GM12878 (cell line): ENCODE data around the gene POU4F1. TPM values are rescaled to one million over a fixed set of nuclear protein-coding genes. Genes with fewer than 3 reads are reported as not detected.

Source experiments
- ATAC-seq: fragments of 200-7000 bp; cut with Tn5 transposase; 3 replicates; pipeline ENCODE4 v1.9.1; 2020; ENCODE audit warnings: mild to moderate bottlenecking, moderate library complexity
- BruUV-seq: library from RNA; stranded (reverse); fragments of 400-500 nt; replicated peaks from 2 replicates; lab custom pipeline; 2021; lab: Mats Ljungman, UMichigan
- CTCF ChIA-PET: fragments of 300-600 bp; sonication (Branson Sonifier 250); formaldehyde crosslinking; extraction: SDS; loops from one replicate; lab custom pipeline; 2021; ENCODE audit warnings: inconsistent platforms; lab: Yijun Ruan, JAX
- POLR2A ChIA-PET: fragments of 350-600 bp; formaldehyde crosslinking; extraction: SDS; loops from one replicate; lab custom pipeline; 2021; ENCODE audit warnings: inconsistent platforms; lab: Charles Lee
- RAD21 ChIA-PET: fragments of 300-600 bp; sonication (Branson Sonifier 250); formaldehyde crosslinking; loops from one replicate; lab custom pipeline; 2023; ENCODE audit warnings: antibody characterized with exemption; ENCODE audit not compliant: unreplicated experiment; lab: Charles Lee
- SMC1A ChIA-PET: fragments of 300-600 bp; sonication (Branson Sonifier 250); formaldehyde crosslinking; loops from one replicate; lab custom pipeline; 2023; ENCODE audit not compliant: unreplicated experiment, uncharacterized antibody; lab: Charles Lee
- DNase-seq: peaks from one replicate; pipeline ENCODE4 v3.0.0-alpha.2; 2011; ENCODE audit warnings: low read depth, low spot score
- FAIRE-seq: peaks from 3 replicates; lab custom pipeline; 2011; peaks lifted over from hg19 to GRCh38; lab: Jason Lieb, UNC
- H2AFZ ChIP-seq: 2 replicates; pipeline ENCODE4 v1.6.0; 2011; ENCODE audit warnings: low read depth, low read length, control low read depth; ENCODE audit not compliant: control insufficient read depth
- H3K27ac ChIP-seq: 2 replicates; pipeline ENCODE4 v1.5.1; 2011; ENCODE audit warnings: control low read depth; ENCODE audit not compliant: control insufficient read depth, insufficient read depth
- H3K27me3 ChIP-seq, 2 experiments: replicated peaks in 1 of 2; 2 replicates each; pipeline versions ENCODE4 v1.6.0 to v1.6.1; 2011; ENCODE audit warnings: low read length in 1 of 2; ENCODE audit not compliant: control insufficient read depth in 2 of 2, insufficient read depth in 2 of 2
- H3K36me3 ChIP-seq, 2 experiments: 2 replicates each; pipeline ENCODE4 v1.5.1; 2011; ENCODE audit warnings: low read length in 1 of 2; ENCODE audit not compliant: control insufficient read depth in 2 of 2, insufficient read depth in 2 of 2
- H3K4me1 ChIP-seq: 2 replicates; pipeline ENCODE4 v1.6.1; 2011; ENCODE audit warnings: mild to moderate bottlenecking, low read length, moderate library complexity, mixed read lengths; ENCODE audit not compliant: control insufficient read depth, insufficient read depth
- H3K4me2 ChIP-seq: 2 replicates; pipeline ENCODE4 v1.6.0; 2011; ENCODE audit warnings: control low read depth; ENCODE audit not compliant: control insufficient read depth, insufficient read depth
- H3K4me3 ChIP-seq: fragments of 200-600 bp; sonication (generic); 2 replicates; pipeline ENCODE4 v1.5.1; 2016
- H3K79me2 ChIP-seq: 2 replicates; pipeline ENCODE4 v1.6.0; 2011; ENCODE audit warnings: low read length; ENCODE audit not compliant: control insufficient read depth, insufficient read depth
- H3K9ac ChIP-seq: 2 replicates; pipeline ENCODE4 v1.8.0; 2011; ENCODE audit warnings: low read length, control low read depth, mixed read lengths; ENCODE audit not compliant: control insufficient read depth, insufficient read depth
- H3K9me3 ChIP-seq: replicated peaks from 3 replicates; pipeline ENCODE4 v1.5.1; 2011; ENCODE audit warnings: mild to moderate bottlenecking, low read length; ENCODE audit not compliant: control insufficient read depth, insufficient read depth
- H4K20me1 ChIP-seq: 2 replicates; pipeline ENCODE4 v1.6.0; 2011; ENCODE audit not compliant: control insufficient read depth, insufficient read depth
- BACH1 ChIP-seq: fragments of 450-650 bp; IDR thresholded peaks from 2 replicates; pipeline ENCODE4 v1.6.1; 2017; ENCODE audit warnings: mild to moderate bottlenecking, borderline replicate concordance
- EP300 ChIP-seq, 2 experiments: fragments of 150-350 bp in 1 of 2; IDR thresholded peaks; 2 replicates each; pipeline ENCODE4 v1.6.1; 2011 to 2012; ENCODE audit warnings: low read depth in 2 of 2, low read length in 2 of 2, borderline replicate concordance in 1 of 2, improper control_type of control experiment in 1 of 2, inconsistent platforms in 1 of 2; ENCODE audit not compliant: control insufficient read depth in 1 of 2
- ETV6 ChIP-seq, 2 experiments: fragments of 450-650 bp in 1 of 2; IDR thresholded peaks in 1 of 2; conservative IDR thresholded peaks in 1 of 2; 2 replicates each; pipeline ENCODE4 v1.6.1; 2014; ENCODE audit warnings: antibody characterized with exemption in 1 of 2, borderline replicate concordance in 1 of 2, low read depth in 1 of 2, mild to moderate bottlenecking in 1 of 2, moderate library complexity in 1 of 2
- EZH2 ChIP-seq: IDR thresholded peaks from 2 replicates; pipeline ENCODE4 v1.6.1; 2012; ENCODE audit warnings: low read depth, mild to moderate bottlenecking, control low read depth, inconsistent platforms, low read length, borderline replicate concordance; ENCODE audit not compliant: control insufficient read depth
- HDAC2 ChIP-seq: fragments of 200-600 bp; sonication (generic); IDR thresholded peaks from 2 replicates; pipeline ENCODE4 v1.6.1; 2017
- MLLT1 ChIP-seq: fragments of 450-650 bp; IDR thresholded peaks from 2 replicates; pipeline ENCODE4 v1.6.1; 2016; ENCODE audit warnings: mild to moderate bottlenecking
- NFIC ChIP-seq: IDR thresholded peaks from 2 replicates; pipeline ENCODE4 v1.6.1; 2012; ENCODE audit warnings: low read depth, mild to moderate bottlenecking, inconsistent platforms, low read length, moderate library complexity
- NRF1 ChIP-seq: conservative IDR thresholded peaks from 2 replicates; pipeline ENCODE4 v1.6.1; 2011; ENCODE audit warnings: mild to moderate bottlenecking, low read depth, low read length, improper control_type of control experiment
- PAX5 ChIP-seq: IDR thresholded peaks from 2 replicates; pipeline ENCODE4 v1.6.1; 2011; ENCODE audit warnings: low read depth, low read length, borderline replicate concordance
- POU2F2 ChIP-seq: IDR thresholded peaks from 3 replicates; pipeline ENCODE4 v1.6.1; 2011; ENCODE audit warnings: low read depth, mild to moderate bottlenecking, low read length, borderline replicate concordance
- PRDM15 ChIP-seq: fragments of 450-650 bp; formaldehyde crosslinking; IDR thresholded peaks from 2 replicates; pipeline ENCODE4 v1.4.0; 2020; ENCODE audit warnings: mild to moderate bottlenecking, moderate library complexity
- SIN3A ChIP-seq: IDR thresholded peaks from 2 replicates; pipeline ENCODE4 v1.6.1; 2012; ENCODE audit warnings: low read depth, low read length, improper control_type of control experiment
- SIX5 ChIP-seq: IDR thresholded peaks from 2 replicates; pipeline ENCODE4 v1.6.1; 2011; ENCODE audit warnings: mild to moderate bottlenecking, low read depth, low read length, moderate library complexity; ENCODE audit not compliant: severe bottlenecking
- SMAD5 ChIP-seq: IDR thresholded peaks from 2 replicates; pipeline ENCODE4 v1.6.1; 2016; ENCODE audit warnings: antibody characterized with exemption, low read depth
- SMARCA5 ChIP-seq: fragments of 450-650 bp; IDR thresholded peaks from 2 replicates; pipeline ENCODE4 v1.6.1; 2017; ENCODE audit warnings: mild to moderate bottlenecking
- SREBF2 ChIP-seq: IDR thresholded peaks from 2 replicates; pipeline ENCODE4 v1.6.1; 2012; ENCODE audit warnings: mild to moderate bottlenecking, low read length
- STAT3 ChIP-seq: IDR thresholded peaks from 2 replicates; pipeline ENCODE4 v1.6.1; 2011; ENCODE audit warnings: low read depth, low read length, improper control_type of control experiment
- TCF3 ChIP-seq: IDR thresholded peaks from 2 replicates; pipeline ENCODE4 v1.6.1; 2012; ENCODE audit warnings: low read depth, mild to moderate bottlenecking, low read length, borderline replicate concordance; ENCODE audit not compliant: insufficient read depth
- ZNF274 ChIP-seq: IDR thresholded peaks from one replicate; pipeline ENCODE4 v1.8.0; 2011; ENCODE audit not compliant: insufficient read length, insufficient read depth
- WGBS: methylation state at CpG from one replicate; pipeline ENCODE4 v1.1.6; 2016; ENCODE audit warnings: low lambda C conversion rate; ENCODE audit not compliant: insufficient replicate concordance, insufficient coverage; ENCODE audit errors: missing lambda C conversion rate; 5-methylcytosine and 5-hydroxymethylcytosine counted together
- in situ Hi-C: fragments of 300-500 bp; cut with MboI; formaldehyde crosslinking; loops from 9 replicates; pipeline ENCODE4 v1.14.3; 2018; ENCODE audit warnings: mixed read lengths
- intact Hi-C: fragments of 100-400 bp; cut with micrococcal nuclease; formaldehyde crosslinking; loops from one replicate; pipeline ENCODE4 v1.14.2; 2022; ENCODE audit not compliant: unreplicated experiment
- polyA plus RNA-seq, 11 experiments: library from polyadenylated mRNA; depleted of rRNA in 4 of 11; unstranded in 6 of 11; stranded (reverse) in 5 of 11; fragments of >200 nt; fragmentation: Nextera tagmentation in 4 of 11; fragmentation: Illumina TruSeq in 1 of 11; extraction: Ambion mirVana in 4 of 11; extraction: Trizol in 1 of 11; gene quantifications; 1 replicate in 1 of 11; 2 replicates in 10 of 11; pipeline versions ENCODE4 v1.2.1 to v1.2.3, GENCODE V29; 2011 to 2016; ENCODE audit warnings: inconsistent platforms in 2 of 11, missing spikeins in 2 of 11, low read depth in 1 of 11
- total RNA-seq, 4 experiments: library from RNA; depleted of rRNA in 3 of 4; stranded (reverse); fragments of >200 nt in 3 of 4; fragmentation: Illumina TruSeq in 1 of 4; extraction: Trizol in 1 of 4; gene quantifications; 2 replicates each; pipeline versions ENCODE4 v1.2.1 to v1.2.3, GENCODE V29; 2013 to 2021

The POU4F1 gene
- total and polyA plus RNA-seq, 10 of the 15 experiments (the other 5 are each of a cell fraction or from before 2014, with no cell fraction given), result 0.01 to 0.14 (median 0.02) TPM; not detected in 5

GRCh38 chr13:78572459-78572858 is 30.9 kb downstream of the POU4F1 start (continued):
- TF ChIP-seq SMAD5 (no peak), ETV6 (conservative IDR thresholded peaks at IDR 0.05 in 1 of 2, IDR thresholded peaks at IDR 0.05 in 1 of 2; ENCODE audit: borderline replicate concordance in 1 of 2, low read depth in 1 of 2) (no peak), EP300 (IDR thresholded peaks at IDR 0.05; ENCODE audit: borderline replicate concordance in 1 of 2, control insufficient read depth in 1 of 2, low read depth in 2 of 2, low read length in 2 of 2) (no peak), SIX5 (no peak)

GRCh38 chr13:78569029-78569428 is 34.3 kb downstream of the POU4F1 start:
- ATAC-seq (no peak), DNase-seq (no peak)
- POLR2A ChIA-PET, result no interaction called here
- TF ChIP-seq BACH1, result no peak
- no peak for TF ChIP-seq ZNF274
- TF ChIP-seq PRDM15 (CRISPR knock-in tag), result no peak
- no peak for TF ChIP-seq STAT3
- no peak for TF ChIP-seq MLLT1
- TF ChIP-seq PAX5, result no peak
- no peak for TF ChIP-seq HDAC2
- TF ChIP-seq SREBF2, result no peak
- no peak for TF ChIP-seq SMARCA5
- no peak for TF ChIP-seq EP300 (IDR thresholded peaks at IDR 0.05; ENCODE audit: borderline replicate concordance in 1 of 2, control insufficient read depth in 1 of 2, low read depth in 2 of 2, low read length in 2 of 2)
- TF ChIP-seq SIN3A, result no peak
- TF ChIP-seq TCF3, result no peak
- TF ChIP-seq NRF1, result no peak
- TF ChIP-seq POU2F2, result no peak
- no peak for TF ChIP-seq EZH2
- TF ChIP-seq NFIC, result no peak
- TF ChIP-seq, all 136 proteins: peak for 0
- Histone ChIP-seq H2AFZ (no peak overlapping the region), H3K79me2 (no peaks in the 10 kb centered on the region), H3K4me2 (no peak overlapping the region), H3K9ac (no peak overlapping the region), H3K27me3 (no peaks in the 10 kb centered on the region), H3K4me3 (no peak overlapping the region), H4K20me1 (no peaks in the 10 kb centered on the region), H3K27ac (no peak overlapping the region), H3K9me3 (no peaks in the 10 kb centered on the region), H3K4me1 (no peaks in the 10 kb centered on the region), H3K36me3 (no peaks in the 10 kb centered on the region)
- in situ Hi-C loops, result no loop called here
- SMC1A ChIA-PET, result no interaction called here
- intact Hi-C loops, result no loop called here
- WGBS, result 0% methylated on average over 1 of the region's 1 CpG
- FAIRE-seq, result no peak
- RAD21 ChIA-PET, result no interaction called here
- CTCF ChIA-PET, result interaction anchor here (0.7 to 1.1 kb wide), 2 partner anchors 8 to 106 kb away, joined by 3 to 4 read pairs; no protein-coding TSS in a partner anchor
- no TSS peak for BruUV-seq
